Sigmoid colon (tissue), 7 donors: ENCODE data around the gene MEGF11. TPM values are rescaled to one million over a fixed set of nuclear protein-coding genes. Genes with fewer than 3 reads are reported as not detected.

Experiments
- DNase-seq: peaks from one replicate; pipeline ENCODE4 v3.0.0-alpha.2; 2019
- H3K27ac ChIP-seq, 4 donors: fragments of 200-600 bp; sonication (generic); one replicate each; pipeline ENCODE4 v1.5.1; 2016 to 2019; ENCODE audit warnings: mild to moderate bottlenecking in 1 of 4
- H3K27me3 ChIP-seq, 3 donors: fragments of 200-600 bp; sonication (generic); one replicate each; pipeline ENCODE4 v1.5.1; 2019; ENCODE audit warnings: mild to moderate bottlenecking in 1 of 3
- H3K36me3 ChIP-seq, 4 donors: fragments of 200-600 bp; sonication (generic); one replicate each; pipeline ENCODE4 v1.5.1; 2016 to 2019
- H3K4me1 ChIP-seq, 4 donors: fragments of 200-600 bp; sonication (generic); one replicate each; pipeline ENCODE4 v1.5.1; 2017 to 2019
- H3K4me3 ChIP-seq, 4 donors: fragments of 200-600 bp; sonication (generic); one replicate each; pipeline ENCODE4 v1.5.1; 2017 to 2019; ENCODE audit warnings: mild to moderate bottlenecking in 2 of 4, moderate library complexity in 1 of 4
- H3K9me3 ChIP-seq, 4 donors: fragments of 200-600 bp in 3 of 4; sonication (generic) in 3 of 4; one replicate each; pipeline versions ENCODE4 v1.5.1 to v1.6.1; 2013 to 2019
- CTCF ChIP-seq, 4 experiments: fragments of 450-650 bp in 3 of 4; fragments of 200-600 bp in 1 of 4; IDR thresholded peaks; one replicate each; pipeline ENCODE4 v1.5.1; 2016 to 2019; ENCODE audit warnings: antibody characterized with exemption in 4 of 4, mild to moderate bottlenecking in 3 of 4, moderate library complexity in 2 of 4
- EP300 ChIP-seq, 4 donors: sonication (generic); formaldehyde crosslinking; IDR thresholded peaks; one replicate each; pipeline ENCODE4 v1.6.1; 2017; ENCODE audit warnings: antibody characterized with exemption in 4 of 4
- POLR2A ChIP-seq, 2 donors: fragments of 450-650 bp; IDR thresholded peaks; one replicate each; pipeline ENCODE4 v1.6.1; 2016; ENCODE audit warnings: antibody characterized with exemption in 2 of 2, mild to moderate bottlenecking in 2 of 2, moderate library complexity in 2 of 2
- POLR2AphosphoS5 ChIP-seq, 4 donors: sonication (generic); formaldehyde crosslinking; IDR thresholded peaks; one replicate each; pipeline ENCODE4 v1.6.1; 2017; ENCODE audit warnings: antibody characterized with exemption in 4 of 4
- WGBS, 2 donors: extraction: QIAGEN DNeasy Blood & Tissue Kit; methylation state at CpG; one replicate each; pipeline ENCODE4 v1.1.7; 2013; 5-methylcytosine and 5-hydroxymethylcytosine counted together
- intact Hi-C: fragments of 100-400 bp; cut with DNase I; formaldehyde crosslinking; loops from one replicate; pipeline ENCODE4 v1.15.1; 2023
- polyA plus RNA-seq, 3 donors: library from polyadenylated mRNA; stranded (reverse); fragments of 200-250 nt; gene quantifications; one replicate each; pipeline ENCODE4 v1.2.3, GENCODE V29; 2013
- total RNA-seq, 4 donors: library from RNA; depleted of rRNA; stranded (reverse); fragments of >200 nt; gene quantifications; one replicate each; pipeline ENCODE4 v1.1.0, GENCODE V29; 2016
- donor health status: healthy with polysubstance abuse.
- donor health status: Bipolar disorder and iron deficiency.
- donor health status: healthy.

Gene MEGF11
- total and polyA plus RNA-seq, 7 donors: 0.04 TPM; not detected in 6

- Histone ChIP-seq H3K9me3 (no peaks in the 10 kb centered on the region), H3K27me3 (no peaks in the 10 kb centered on the region), H3K4me3 (no peak overlapping the region), H3K4me1 (no peaks in the 10 kb centered on the region), H3K36me3 (no peaks in the 10 kb centered on the region), H3K27ac (no peak overlapping the region)
- WGBS, 2 donors: 72 to 86% methylated on average over 10 of the region's 10 CpGs
- intact Hi-C loops: no loop called here
- no peak for DNase-seq
- TF ChIP-seq EP300 (IDR thresholded peaks at IDR 0.05) (no peak), POLR2AphosphoS5 (IDR thresholded peaks at IDR 0.05) (no peak), POLR2A (IDR thresholded peaks at IDR 0.05) (no peak), CTCF (IDR thresholded peaks at IDR 0.05) (no peak)
Measured at GRCh38 chr15:66156310-66156975, 97.1 kb downstream of the MEGF11 start.

GRCh38 chr15:66155065-66155464, 98.5 kb downstream of the MEGF11 start:
- Histone ChIP-seq H3K4me1 (no peaks in the 10 kb centered on the region), H3K9me3 (no peaks in the 10 kb centered on the region), H3K27me3 (no peaks in the 10 kb centered on the region), H3K36me3 (no peaks in the 10 kb centered on the region), H3K27ac (no peak overlapping the region), H3K4me3 (no peak overlapping the region)
- no peak for DNase-seq
- no peak for TF ChIP-seq CTCF (IDR thresholded peaks at IDR 0.05)
- no peak for TF ChIP-seq POLR2A (IDR thresholded peaks at IDR 0.05)
- no peak for TF ChIP-seq EP300 (IDR thresholded peaks at IDR 0.05)
- no peak for TF ChIP-seq POLR2AphosphoS5 (IDR thresholded peaks at IDR 0.05)
- intact Hi-C loops: no loop called here
- WGBS, 2 donors: 85 to 88% methylated on average over 5 of the region's 5 CpGs

GRCh38 chr15:66154581-66154980, 99.0 kb downstream of the MEGF11 start:
- 56 to 58% methylated on average over 4 of the region's 4 CpGs for WGBS, 2 donors
- TF ChIP-seq EP300 (IDR thresholded peaks at IDR 0.05) (no peak), CTCF (IDR thresholded peaks at IDR 0.05) (no peak), POLR2A (IDR thresholded peaks at IDR 0.05) (no peak), POLR2AphosphoS5 (IDR thresholded peaks at IDR 0.05) (no peak)
- intact Hi-C loops: no loop called here
- Histone ChIP-seq H3K4me3 (no peak overlapping the region), H3K27ac (no peak overlapping the region), H3K27me3 (peaks cover 0 to 4% (median 0%) of the 10 kb centered on the region in 3 donors), H3K9me3 (no peaks in the 10 kb centered on the region), H3K4me1 (no peaks in the 10 kb centered on the region), H3K36me3 (no peaks in the 10 kb centered on the region)
- DNase-seq: no peak

GRCh38 chr15:66153549-66154415, 99.8 kb downstream of the MEGF11 start:
- DNase-seq: no peak

More at GRCh38 chr15:66153549-66154415, 99.8 kb downstream of the MEGF11 start:
- H3K4me3 ChIP-seq: no peak overlapping the region
- H3K4me1 ChIP-seq: no peaks in the 10 kb centered on the region
- H3K36me3 ChIP-seq: no peaks in the 10 kb centered on the region
- 54 to 69% methylated on average over 15 of the region's 15 CpGs for WGBS, 2 donors
- H3K27me3 ChIP-seq: peaks cover 0 to 6% (median 0%) of the 10 kb centered on the region in 3 donors
- H3K27ac ChIP-seq: no peak overlapping the region
- TF ChIP-seq EP300 (IDR thresholded peaks at IDR 0.05) (no peak), POLR2A (IDR thresholded peaks at IDR 0.05) (no peak), POLR2AphosphoS5 (IDR thresholded peaks at IDR 0.05) (no peak), CTCF (IDR thresholded peaks at IDR 0.05) (no peak)
- intact Hi-C loops: no loop called here
- H3K9me3 ChIP-seq: no peaks in the 10 kb centered on the region
